ENCODE results near the gene KY. TPM values are rescaled to one million over a fixed set of nuclear protein-coding genes. Genes with fewer than 3 reads are reported as not detected.

KY gene
- total and polyA plus RNA-seq, 12 donors, result 1.3 to 21.1 (median 6.7) TPM

DNA sequence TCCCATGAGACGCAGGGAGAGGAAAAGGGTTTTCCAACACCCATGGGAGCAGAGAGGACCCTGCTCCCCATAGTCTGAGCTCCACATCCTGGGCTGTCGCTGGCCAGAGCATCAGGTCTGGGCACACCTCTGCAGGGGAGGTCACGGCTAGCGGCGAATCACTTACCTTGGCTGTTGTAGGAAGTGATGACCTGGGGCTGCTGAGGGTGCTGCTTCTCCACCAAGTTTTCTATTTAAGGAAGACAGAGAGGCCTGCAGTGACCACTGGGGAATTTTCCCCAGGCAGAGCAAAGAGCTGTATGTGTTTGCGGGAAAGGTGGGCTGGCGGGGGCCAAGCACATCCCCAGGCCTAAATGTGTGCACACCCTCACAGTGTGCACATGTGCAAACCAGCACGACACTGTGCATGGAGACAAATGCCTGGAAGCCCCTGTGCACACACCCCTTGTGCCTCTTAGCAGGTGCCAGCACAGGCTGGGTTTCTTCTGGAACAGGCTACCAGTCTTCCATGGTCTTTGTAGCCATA is 7.6 kb downstream of the KY start:
- intact Hi-C loops (cut with DNase I), result no loop called here
- peak in 2 of 7 donors; percentile 11 to 44 for DNase-seq

DNA sequence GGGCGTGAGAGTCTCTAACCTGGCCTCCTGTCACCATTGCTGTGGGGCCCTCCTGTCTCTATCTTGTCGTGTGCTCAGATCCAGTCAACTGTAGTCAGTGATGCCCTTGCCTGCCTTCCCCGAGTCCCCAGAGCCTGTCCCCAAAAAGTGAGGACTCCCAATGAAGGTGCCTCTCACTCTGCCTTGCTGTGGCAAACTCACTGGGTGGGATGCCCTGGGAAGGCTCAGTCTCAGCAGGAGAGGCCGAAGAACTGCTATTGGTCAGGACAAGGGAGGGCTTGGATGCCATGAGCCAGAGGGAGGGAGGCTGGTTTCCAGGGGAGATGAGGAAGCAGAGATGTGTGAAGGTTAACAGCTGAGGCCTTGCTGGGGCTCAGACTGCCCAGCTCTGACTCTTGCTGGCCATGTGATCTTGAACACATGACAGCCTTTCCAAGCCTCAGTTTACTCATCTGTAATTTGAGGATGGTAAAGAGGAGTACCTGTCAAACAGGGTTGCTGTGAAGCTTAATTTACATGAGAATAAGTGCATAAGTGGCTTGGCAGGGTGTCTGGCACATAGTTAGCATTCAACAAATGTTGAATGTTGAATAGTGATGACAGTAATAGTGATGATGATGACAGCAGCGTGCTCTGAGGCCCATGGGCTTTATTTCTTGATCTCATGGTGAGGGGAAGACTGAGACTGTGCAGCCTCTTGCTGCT is 8.2 kb downstream of the KY start:
- 95 to 100% (median 97%) methylated on average over 3 to 5 of the region's 5 CpGs for WGBS, 4 donors
- Histone ChIP-seq H3K9me3 (replicated peaks in 1 of 3) (no peaks in the 10 kb centered on the region), H3K36me3 (replicated peaks in 1 of 2) (no peaks in the 10 kb centered on the region), H3K4me1 (replicated peaks in 1 of 2) (peaks cover 4 to 22% of the 10 kb centered on the region in 2 donors), H3K27ac (no peak overlapping the region), H3K27me3 (no peaks in the 10 kb centered on the region), H3K4me3 (no peak overlapping the region)
- peak in 2 of 7 donors; percentile 1 to 41 for DNase-seq
- intact Hi-C loops (cut with DNase I), result no loop called here
- TF ChIP-seq, protein P1, sequence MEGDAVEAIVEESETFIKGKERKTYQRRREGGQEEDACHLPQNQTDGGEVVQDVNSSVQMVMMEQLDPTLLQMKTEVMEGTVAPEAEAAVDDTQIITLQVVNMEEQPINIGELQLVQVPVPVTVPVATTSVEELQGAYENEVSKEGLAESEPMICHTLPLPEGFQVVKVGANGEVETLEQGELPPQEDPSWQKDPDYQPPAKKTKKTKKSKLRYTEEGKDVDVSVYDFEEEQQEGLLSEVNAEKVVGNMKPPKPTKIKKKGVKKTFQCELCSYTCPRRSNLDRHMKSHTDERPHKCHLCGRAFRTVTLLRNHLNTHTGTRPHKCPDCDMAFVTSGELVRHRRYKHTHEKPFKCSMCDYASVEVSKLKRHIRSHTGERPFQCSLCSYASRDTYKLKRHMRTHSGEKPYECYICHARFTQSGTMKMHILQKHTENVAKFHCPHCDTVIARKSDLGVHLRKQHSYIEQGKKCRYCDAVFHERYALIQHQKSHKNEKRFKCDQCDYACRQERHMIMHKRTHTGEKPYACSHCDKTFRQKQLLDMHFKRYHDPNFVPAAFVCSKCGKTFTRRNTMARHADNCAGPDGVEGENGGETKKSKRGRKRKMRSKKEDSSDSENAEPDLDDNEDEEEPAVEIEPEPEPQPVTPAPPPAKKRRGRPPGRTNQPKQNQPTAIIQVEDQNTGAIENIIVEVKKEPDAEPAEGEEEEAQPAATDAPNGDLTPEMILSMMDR (IDR thresholded peaks at IDR 0.05), result no peak
- TF ChIP-seq POLR2A (IDR thresholded peaks at IDR 0.05), result no peak

More for the DNA sequence above, 7.6 kb downstream of the KY start:
- no peak overlapping the region for H3K4me3 ChIP-seq
- H3K27ac ChIP-seq, result no peak overlapping the region
- H3K9me3 ChIP-seq (replicated peaks in 1 of 3), result no peaks in the 10 kb centered on the region
- WGBS, 4 donors, result 92 to 100% (median 96%) methylated on average over 3 to 8 of the region's 8 CpGs
- H3K27me3 ChIP-seq, result no peaks in the 10 kb centered on the region
- TF ChIP-seq, protein P1 (IDR thresholded peaks at IDR 0.05), result no peak
- TF ChIP-seq POLR2A (IDR thresholded peaks at IDR 0.05), result no peak
- peaks cover 4 to 24% of the 10 kb centered on the region in 2 donors for H3K4me1 ChIP-seq (replicated peaks in 1 of 2)
- H3K36me3 ChIP-seq (replicated peaks in 1 of 2), result no peaks in the 10 kb centered on the region

DNA sequence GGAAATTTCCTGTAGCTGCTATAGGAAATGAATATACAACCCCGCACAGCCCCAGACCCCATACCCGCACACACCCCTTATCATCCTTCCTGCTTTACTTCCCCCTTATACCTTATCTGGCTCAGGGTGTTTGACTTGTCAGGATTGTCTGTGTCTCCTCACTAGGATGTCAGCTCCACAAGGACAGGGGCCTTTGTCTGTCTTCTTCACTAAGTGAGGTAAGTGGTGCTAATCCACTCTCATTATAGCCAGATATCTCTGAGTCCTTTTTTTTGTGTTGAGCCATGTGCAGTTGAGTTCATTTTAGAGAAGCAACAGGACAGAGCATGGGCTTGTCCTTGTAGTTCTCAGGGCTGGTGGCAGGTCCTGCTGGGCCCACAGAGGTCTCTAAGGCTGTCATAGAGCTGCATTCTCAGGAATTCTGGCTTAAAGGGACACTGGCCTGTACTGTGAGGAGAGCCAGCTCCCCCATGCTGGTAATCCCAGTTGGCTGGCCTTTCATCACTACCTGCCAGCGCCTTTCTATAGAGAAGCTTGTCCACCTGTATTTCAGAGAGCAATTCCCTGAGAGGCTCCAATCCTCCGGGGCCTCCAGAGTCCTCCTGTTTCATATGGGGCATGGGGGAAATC is 9.0 kb downstream of the KY start:
- intact Hi-C loops (cut with DNase I), result no loop called here
- H3K4me3 ChIP-seq, result no peak overlapping the region
- no peaks in the 10 kb centered on the region for H3K9me3 ChIP-seq (replicated peaks in 1 of 3)
- DNase-seq, result peak in 1 of 7 donors; percentile 47
- H3K27ac ChIP-seq, result no peak overlapping the region
- TF ChIP-seq POLR2A (IDR thresholded peaks at IDR 0.05), result no peak
- TF ChIP-seq, protein P1 (IDR thresholded peaks at IDR 0.05), result no peak
- no peaks in the 10 kb centered on the region for H3K27me3 ChIP-seq
- 81 to 93% (median 90%) methylated on average over 3 to 4 of the region's 4 CpGs for WGBS, 4 donors
- peaks cover 4 to 16% of the 10 kb centered on the region in 2 donors for H3K4me1 ChIP-seq (replicated peaks in 1 of 2)
- no peaks in the 10 kb centered on the region for H3K36me3 ChIP-seq (replicated peaks in 1 of 2)

DNA sequence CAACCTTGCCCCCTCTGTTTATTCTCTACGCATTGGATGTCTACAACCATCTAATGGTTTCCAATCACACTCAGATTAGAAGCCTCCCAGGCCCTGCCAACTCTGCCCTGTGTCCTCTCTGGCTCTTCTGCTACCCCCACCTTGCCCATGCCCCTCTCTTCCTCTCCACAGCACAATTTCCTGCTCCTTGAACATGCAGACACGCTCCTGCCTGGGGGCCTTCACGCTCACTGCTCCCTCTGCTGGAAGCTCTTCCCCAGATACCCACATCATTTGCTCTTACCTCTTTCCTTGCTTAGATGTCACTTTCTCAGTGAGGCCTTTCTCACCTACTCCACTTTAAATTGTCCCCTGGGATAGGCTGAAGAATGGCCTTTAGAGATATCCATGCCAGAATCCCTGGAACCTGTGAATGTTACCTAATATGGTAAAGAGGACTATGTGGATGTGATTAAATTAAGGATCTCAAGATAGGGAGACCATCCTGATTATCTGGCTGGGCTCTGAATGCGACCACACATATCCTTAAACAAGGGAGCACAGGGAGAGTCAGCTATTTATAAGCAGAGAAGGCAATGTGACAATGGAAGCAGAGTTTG is 9.9 kb downstream of the KY start:
- peak in 1 of 7 donors; percentile 74 for DNase-seq
- 71 to 80% (median 77%) methylated on average over 4 of the region's 4 CpGs for WGBS, 4 donors

More for the DNA sequence above, 9.9 kb downstream of the KY start:
- TF ChIP-seq, protein P1 (IDR thresholded peaks at IDR 0.05), result peak in 5 of 6 experiments; percentile 12 to 51 (median 38)
- no peak for TF ChIP-seq POLR2A (IDR thresholded peaks at IDR 0.05)
- no peak overlapping the region for H3K4me3 ChIP-seq
- H3K36me3 ChIP-seq (replicated peaks in 1 of 2), result no peaks in the 10 kb centered on the region
- peaks cover 4 to 16% of the 10 kb centered on the region in 2 donors for H3K4me1 ChIP-seq (replicated peaks in 1 of 2)
- H3K27ac ChIP-seq, result no peak overlapping the region
- intact Hi-C loops (cut with DNase I), result no loop called here
- H3K9me3 ChIP-seq (replicated peaks in 1 of 3), result no peaks in the 10 kb centered on the region
- no peaks in the 10 kb centered on the region for H3K27me3 ChIP-seq

Measured in adrenal gland (tissue), 12 donors.